GM20000 (cell line): ENCODE measurements around the gene EBNA1BP2.
"Not testable (repeated sequence)": the region's sequence is repeated elsewhere in the genome, so short reads cannot be mapped to it uniquely, and the experiment has no call there.

Experiments used
- DNase-seq: peaks from one replicate; pipeline ENCODE4 v3.0.0; 2012; ENCODE audit warnings: low spot score
- CTCF ChIP-seq: IDR thresholded peaks from 2 replicates; pipeline ENCODE4 v1.5.1; 2012; ENCODE audit warnings: mild to moderate bottlenecking, control low read depth; ENCODE audit errors: extremely low read depth, missing control alignments

The EBNA1BP2 gene

GRCh38 chr1:43134640-43135039 lies 37.5 kb downstream of the EBNA1BP2 start:
- no peak for TF ChIP-seq CTCF
- no peak for DNase-seq

GRCh38 chr1:43134068-43134467 lies 38.0 kb downstream of the EBNA1BP2 start:
- DNase-seq: no peak
- TF ChIP-seq CTCF: no peak

GRCh38 chr1:43129426-43129825 lies 42.7 kb downstream of the EBNA1BP2 start:
- TF ChIP-seq CTCF: no peak
- no peak for DNase-seq

- no peak for DNase-seq
- TF ChIP-seq CTCF: no peak
These were observed 43.3 kb downstream of the EBNA1BP2 start for GRCh38 chr1:43128816-43129215.

- DNase-seq: no peak
- no peak for TF ChIP-seq CTCF
These were observed 49.1 kb downstream of the EBNA1BP2 start for GRCh38 chr1:43123031-43123430.

- DNase-seq: no peak
- TF ChIP-seq CTCF: no peak
These were observed 50.7 kb downstream of the EBNA1BP2 start for GRCh38 chr1:43121256-43121900.

GRCh38 chr1:43119928-43120586 lies 52.0 kb downstream of the EBNA1BP2 start:
- DNase-seq: not testable (repeated sequence)
